Activated CD4-positive, alpha-beta T cell treated with anti-CD3 and anti-CD28 coated beads, Interleukin-2, amount 50 U/mL, for 24 hours (primary cell): ENCODE measurements around the gene ZMAT5.

Source experiments
- DNase-seq, 2 donors: peaks; one replicate each; pipeline ENCODE4 v3.0.0-alpha.2; 2020; ENCODE audit warnings: low read depth in 1 of 2, low spot score in 1 of 2

The ZMAT5 gene, protein sequence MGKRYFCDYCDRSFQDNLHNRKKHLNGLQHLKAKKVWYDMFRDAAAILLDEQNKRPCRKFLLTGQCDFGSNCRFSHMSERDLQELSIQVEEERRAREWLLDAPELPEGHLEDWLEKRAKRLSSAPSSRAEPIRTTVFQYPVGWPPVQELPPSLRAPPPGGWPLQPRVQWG

GRCh38 chr22:29766632-29767170 is at the start of gene ZMAT5:
TSS of gene ZMAT5 (minus strand) at chr22:29767007. CDS start at chr22:29748544, 18,463 bp downstream.
- peak; percentile 74 to 91 for DNase-seq

DNA sequence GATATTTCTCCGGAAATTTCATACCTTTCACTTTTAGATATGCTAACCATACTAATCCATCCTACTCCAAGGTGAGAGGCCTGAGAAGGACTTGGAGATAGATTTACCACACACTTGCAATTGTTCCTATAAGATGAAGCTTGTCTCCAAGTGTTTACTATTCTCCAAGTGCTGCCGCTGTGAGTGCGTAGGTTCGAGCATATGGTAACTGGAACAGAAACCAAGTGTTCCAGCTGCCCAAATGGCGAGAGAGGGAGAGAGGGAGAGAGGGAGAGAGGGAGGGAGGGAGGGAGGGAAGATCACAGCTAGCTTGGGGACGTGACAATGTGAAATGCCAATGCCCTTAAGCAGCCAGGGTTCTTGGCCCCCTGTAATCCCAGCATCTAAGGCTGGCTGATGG is 49.7 kb upstream of the ZMAT5 start:
- no peak for DNase-seq

GRCh38 chr22:29816128-29816527 is 49.3 kb upstream of the ZMAT5 start:
- no peak for DNase-seq

DNA sequence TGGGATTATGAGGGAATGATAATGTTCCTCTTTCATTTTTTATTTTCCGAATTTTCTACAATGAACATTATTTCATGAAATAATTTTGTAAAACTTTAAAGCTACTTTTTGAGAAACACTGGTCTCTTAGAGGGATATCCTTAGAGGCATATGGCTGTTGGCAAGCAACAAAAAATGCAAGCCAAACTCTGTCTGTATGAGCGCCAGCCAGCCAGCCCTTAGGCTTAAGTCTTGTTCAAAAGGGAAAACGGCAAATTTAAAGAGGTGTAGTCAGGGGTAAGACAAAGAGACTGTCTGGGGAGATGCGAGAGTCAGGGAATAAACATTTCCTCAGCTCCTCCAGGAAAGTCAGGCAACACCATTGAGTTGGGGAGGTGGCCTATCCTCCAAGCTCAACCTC is 48.8 kb upstream of the ZMAT5 start:
- DNase-seq, result no peak

- DNase-seq, result no peak
Observed at GRCh38 chr22:29814003-29814402, 47.2 kb upstream of the ZMAT5 start.

DNA sequence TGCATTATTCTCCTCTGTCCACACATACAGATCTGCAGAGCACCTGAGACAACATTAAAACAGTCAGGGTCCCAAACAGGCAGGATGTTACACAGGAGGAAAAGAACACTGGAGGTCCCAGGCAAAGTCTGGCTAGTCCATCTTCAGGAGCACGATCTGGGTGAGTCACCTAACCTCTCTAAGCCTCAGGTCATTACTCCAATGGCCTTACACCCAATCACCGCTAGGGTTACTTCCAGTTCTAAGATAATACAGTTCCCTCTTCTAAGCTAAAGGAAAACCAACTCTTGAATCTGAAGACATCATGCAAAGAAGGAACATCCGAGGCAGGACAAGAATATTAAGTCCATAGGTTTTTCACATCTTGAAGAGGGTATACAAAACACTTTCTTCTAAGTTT is 46.8 kb upstream of the ZMAT5 start:
- DNase-seq, result no peak

DNA sequence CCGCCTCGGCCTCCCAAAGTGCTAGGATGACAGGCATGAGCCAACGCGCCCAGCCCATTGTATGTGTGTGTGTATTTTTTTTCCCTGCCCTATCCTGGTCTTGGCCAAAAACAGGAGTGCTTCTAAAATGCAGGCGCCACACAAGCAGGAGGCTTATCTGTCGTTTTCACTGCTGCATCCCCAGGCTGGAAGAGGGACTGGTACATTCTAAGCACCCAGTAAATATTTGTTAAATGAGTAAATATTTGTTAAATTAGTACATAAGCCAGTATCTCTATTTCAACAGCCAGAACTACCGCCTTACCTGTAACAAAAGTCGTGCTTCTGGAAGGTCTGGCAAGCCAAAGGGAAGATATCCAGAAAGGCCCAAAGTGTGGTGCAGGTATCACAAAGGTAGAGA is 46.3 kb upstream of the ZMAT5 start:
- DNase-seq, result no peak

- no peak for DNase-seq
Observed at GRCh38 chr22:29811377-29811776, 44.6 kb upstream of the ZMAT5 start.

- no peak for DNase-seq
Observed at GRCh38 chr22:29810216-29810615, 43.4 kb upstream of the ZMAT5 start.

GRCh38 chr22:29806196-29806595 is 39.4 kb upstream of the ZMAT5 start:
- no peak for DNase-seq

DNA sequence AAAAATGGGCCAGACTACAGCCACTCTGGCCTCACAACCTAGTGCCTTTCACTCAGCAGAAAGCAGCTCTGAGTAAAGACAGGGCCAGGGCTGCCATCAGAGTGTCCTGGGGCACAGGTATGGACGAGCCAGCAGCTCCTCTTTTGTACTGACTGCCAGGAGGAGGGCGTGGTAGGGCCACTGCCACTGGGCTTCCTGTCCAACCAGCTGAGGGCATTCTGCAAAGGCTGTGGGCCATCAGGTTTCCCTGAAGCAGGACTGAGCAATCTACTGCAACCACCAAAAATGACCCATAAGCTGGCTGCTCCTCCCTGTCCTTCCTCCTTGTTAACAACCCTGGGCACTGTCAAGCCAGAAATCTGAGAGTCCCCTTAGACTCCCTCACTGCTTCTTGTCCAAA is 38.2 kb upstream of the ZMAT5 start:
- DNase-seq, result no peak

DNA sequence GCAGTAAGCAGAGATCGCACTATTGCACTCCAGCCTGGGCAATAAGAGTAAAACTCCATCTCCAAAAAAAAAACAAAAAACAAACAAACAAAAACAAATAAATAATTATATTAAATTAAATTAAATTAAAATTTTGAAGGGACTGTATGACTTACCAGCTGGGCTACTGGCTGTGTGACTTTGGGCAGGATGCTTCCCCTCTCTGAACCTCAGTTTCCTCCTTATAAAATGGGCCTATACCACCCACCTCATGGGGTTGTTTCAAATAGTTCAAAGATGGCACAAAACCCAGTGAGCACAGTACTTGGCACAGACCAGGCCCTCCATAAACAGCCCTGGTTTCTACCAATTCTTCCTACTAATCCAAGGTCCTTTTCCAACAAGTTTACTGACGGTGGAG is 36.4 kb upstream of the ZMAT5 start:
- DNase-seq, result no peak

DNA sequence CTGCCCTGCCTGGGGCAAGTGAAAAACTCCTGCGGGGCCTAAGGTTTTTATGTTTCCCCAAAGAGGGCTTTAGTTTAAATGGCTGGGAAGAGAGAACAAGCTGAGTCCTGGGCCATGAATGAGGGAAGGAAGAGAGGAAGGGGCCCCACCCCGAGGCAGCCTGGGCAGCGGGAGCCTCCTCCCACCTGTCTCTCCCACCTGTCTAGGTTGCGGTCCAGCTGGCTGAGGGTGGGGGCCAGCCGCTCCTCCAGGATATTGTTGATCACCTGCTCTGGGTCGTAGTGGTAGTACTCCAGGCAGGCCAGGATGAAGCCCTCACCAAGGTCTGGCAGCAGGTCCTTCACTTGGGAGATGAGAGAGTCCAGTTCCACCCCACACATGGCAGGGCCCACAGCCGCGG is 35.0 kb upstream of the ZMAT5 start:
- no peak for DNase-seq

DNA sequence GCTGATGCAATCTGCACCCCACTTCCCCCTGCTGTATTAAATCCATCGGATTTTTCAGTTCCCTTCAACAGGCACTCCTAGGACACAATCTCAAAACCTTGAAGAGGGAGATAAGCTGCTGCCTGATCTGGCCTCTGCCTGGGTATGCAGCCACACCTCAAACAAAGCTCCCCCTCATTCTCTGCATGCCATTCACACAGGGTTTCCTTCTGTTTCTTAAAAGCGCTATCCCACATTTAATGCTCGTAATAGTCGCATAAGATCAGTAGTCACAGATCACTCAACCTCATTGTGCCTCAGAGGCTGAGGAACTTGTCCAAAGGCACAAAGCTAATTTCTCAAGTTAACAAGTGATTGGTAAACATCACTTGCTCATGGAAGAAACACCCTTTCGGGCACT is 34.3 kb upstream of the ZMAT5 start:
- DNase-seq, result no peak

DNA sequence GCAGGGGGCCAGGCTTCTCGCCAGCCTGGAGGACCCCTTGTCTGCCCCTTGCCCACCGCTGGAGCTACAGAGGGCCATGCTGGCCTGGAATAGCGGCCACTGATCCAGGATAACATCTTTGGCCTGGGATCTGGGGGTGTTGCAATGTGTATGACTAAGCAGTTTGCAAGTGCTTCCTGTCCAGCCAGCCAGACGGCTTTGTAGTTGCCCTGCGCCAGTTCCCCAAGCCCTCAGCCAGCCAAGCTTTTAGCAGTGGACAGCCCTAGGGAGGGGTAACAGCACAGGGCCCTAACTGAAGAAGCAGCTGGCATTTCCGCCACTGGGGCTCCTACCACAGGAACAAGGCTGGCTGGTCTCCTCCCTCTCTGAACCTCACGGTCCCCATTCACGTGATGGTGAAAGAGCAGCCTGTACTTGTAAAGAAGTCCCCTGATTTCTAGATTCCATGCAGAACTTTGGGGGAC is 32.4 kb upstream of the ZMAT5 start:
- no peak for DNase-seq

DNA sequence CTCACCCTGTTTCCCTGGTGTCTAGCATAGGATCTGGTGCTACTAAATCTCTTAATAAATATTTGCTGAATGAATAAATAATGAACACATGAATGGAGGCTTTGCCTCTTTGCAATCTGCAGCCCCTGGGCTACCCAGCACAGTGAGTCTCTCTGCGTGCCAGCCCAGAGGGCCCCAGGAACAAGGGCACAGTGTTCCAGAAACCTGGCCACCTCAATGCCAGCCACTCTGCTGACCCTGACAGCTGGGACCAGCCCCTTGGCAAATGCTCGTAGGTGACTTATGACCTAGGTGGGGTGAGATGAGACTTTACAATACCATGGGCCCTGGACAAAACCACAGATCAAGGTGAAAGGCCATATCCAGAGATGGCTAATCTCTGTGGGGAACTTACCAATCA is 32.0 kb upstream of the ZMAT5 start:
- DNase-seq, result no peak

GRCh38 chr22:29798318-29798717 is 31.5 kb upstream of the ZMAT5 start:
- no peak for DNase-seq

DNA sequence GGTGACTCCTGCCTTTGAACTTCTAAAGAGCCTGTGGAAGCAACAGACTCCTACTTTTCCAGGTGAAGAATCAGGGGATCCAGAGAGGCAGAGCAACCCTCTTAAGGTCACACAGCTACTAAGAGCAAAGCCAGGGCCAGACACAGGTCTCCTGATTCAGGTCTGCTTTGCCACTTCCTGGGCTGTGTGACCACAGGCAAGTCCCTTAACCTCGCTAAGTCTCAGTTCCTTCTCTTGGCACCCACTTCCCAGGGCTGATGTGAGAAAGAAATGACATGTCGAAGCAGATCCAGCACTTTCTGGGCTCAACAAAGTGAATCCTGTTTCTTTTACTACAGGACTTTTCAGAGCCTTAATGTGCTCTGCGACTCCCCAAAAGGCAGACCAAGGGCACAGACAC is 30.5 kb upstream of the ZMAT5 start:
- DNase-seq, result no peak

GRCh38 chr22:29795663-29796062 is 28.9 kb upstream of the ZMAT5 start:
- DNase-seq, result no peak

DNA sequence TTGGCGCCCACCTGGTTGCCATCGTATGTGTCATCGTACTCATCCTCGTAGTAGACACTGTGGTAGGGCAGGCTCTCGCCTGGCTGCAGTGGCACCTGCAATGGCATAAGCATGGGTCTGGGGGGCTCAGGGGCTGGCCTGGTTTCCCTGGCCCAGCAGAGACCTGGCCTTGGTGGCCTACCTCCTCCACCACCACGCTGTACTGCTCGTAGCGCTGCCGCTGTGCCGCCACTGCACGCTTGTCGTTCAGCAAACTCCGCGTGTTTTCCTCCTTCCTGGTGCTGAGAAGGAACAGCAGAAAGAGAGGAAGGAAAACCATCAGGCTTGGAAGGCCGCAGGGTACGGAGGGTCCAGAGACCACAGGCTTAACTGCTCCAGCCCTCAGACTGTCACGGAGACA is 26.6 kb upstream of the ZMAT5 start:
- no peak for DNase-seq

- DNase-seq, result no peak
Observed at GRCh38 chr22:29790061-29790460, 23.3 kb upstream of the ZMAT5 start.

GRCh38 chr22:29788339-29789279 is 21.8 kb upstream of the ZMAT5 start:
- no peak for DNase-seq
